ENCODE data around the gene ZDHHC19. TPM values are rescaled to one million over a fixed set of nuclear protein-coding genes. Genes with fewer than 3 reads are reported as not detected.
"Not testable (repeated sequence)": the region's sequence is repeated elsewhere in the genome, so short reads cannot be mapped to it uniquely, and the experiment has no call there.

Gene ZDHHC19
- polyA plus RNA-seq, 4 donors: 0.22 to 0.32 (median 0.29) TPM; not detected in 1

GRCh38 chr3:196180346-196180745 is 30.9 kb downstream of the ZDHHC19 start:
- no peak for DNase-seq (ENCODE audit: low read depth in 4 of 4, low spot score in 2 of 4)

DNA sequence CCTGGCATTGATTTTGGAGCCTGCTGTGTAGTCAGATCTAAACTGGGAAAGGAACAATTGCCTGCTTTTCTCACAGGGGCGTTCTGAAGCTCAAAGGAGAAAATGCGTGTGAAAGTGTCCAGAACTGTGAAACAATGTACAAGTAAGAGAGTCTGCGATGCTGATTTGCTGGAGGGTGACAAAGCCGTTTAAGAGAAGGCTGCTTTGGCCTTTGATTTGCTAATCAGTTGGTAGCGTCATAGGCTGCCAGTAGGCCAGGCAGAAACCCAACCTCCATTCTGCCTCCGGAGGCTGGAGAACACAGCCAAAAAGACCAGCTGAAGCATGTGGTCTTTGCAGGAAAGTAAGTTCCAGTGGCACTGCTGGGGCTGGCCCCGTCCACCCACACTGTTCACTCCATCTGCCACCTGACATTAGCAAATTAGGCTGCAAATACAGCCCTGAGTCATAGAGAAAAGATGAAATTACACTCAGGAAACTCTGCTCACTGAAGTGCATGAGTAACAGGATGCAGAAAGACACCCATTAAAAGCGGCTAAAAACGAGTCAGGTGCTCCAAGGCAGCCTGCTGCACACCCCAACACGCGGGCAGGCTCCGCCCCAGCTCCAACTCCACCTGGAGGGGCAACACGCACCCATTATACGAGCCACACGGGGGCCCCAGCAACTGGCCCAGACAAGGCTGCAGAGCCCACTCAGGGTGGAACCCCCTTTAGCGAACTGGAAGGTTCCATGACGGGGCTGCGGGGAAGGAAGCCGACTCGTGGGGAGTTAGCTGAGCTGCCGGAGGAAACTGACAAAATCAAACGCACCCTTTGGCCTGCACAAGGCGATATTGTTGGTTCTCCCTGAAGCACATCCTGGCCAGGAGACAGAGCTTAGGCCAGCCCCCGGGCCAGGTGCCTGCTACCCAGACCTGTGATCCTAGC is 31.6 kb downstream of the ZDHHC19 start:
- DNase-seq (ENCODE audit: low read depth in 4 of 4, low spot score in 2 of 4): no peak

DNA sequence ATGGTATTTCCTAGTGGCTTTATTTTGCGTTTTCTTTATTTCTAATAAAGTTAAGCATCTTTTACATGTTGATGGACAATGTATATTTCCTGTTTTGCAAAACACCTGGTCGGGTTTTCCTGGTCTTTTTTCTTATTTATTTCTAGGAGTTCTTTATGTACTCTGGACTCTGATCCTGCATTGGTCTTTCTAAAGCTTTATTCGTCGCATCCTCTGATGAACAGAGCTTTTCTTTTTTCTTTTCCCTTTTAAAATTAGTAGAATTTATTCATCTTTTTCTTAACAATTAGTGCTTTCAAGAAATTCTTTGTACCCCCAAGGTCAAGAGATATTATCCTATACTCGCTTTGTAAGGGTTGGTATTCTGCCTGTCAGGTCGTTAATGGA is 32.2 kb downstream of the ZDHHC19 start:
- no peak for DNase-seq (ENCODE audit: low read depth in 4 of 4, low spot score in 2 of 4)

DNA sequence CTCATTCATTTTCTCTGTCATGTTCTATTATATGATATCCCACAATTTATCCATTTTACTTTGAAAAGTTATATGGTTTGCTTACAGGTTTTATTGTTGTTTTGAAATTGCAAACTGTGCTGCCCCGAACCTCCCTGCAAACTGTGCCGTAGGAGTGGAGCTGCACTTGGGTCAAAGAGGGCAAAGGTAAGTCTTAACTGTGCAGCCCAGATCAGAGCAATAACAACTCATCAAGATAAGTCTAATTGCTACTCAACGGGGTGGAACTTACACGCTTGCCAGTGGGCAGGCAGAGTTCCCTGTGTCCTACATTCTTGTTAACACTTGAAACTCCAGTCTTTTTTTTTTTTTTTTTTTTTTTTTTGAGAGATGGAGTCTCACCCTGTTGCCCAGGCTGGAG is 33.2 kb downstream of the ZDHHC19 start:
- no peak for DNase-seq (ENCODE audit: low read depth in 4 of 4, low spot score in 2 of 4)

DNA sequence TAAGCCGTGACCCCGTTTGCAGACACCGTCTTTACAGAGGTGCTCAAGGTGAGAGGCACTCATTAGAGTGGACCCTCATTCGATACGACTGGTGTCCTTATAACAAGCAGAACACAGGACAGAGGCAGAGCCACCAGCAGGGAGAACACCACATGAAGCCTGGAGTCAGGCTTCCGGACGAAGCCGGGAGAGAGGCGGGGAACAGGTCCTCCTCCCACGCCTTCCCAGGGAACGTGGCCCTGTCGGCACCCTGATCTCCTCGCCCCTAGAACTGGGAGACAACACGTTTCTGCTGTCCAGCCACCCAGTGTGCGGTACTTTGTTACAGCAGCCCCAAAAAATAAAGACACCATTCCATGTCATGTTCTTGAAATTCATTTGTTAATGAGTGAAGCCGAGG is 33.6 kb downstream of the ZDHHC19 start:
- no peak for DNase-seq (ENCODE audit: low read depth in 4 of 4, low spot score in 2 of 4)

DNA sequence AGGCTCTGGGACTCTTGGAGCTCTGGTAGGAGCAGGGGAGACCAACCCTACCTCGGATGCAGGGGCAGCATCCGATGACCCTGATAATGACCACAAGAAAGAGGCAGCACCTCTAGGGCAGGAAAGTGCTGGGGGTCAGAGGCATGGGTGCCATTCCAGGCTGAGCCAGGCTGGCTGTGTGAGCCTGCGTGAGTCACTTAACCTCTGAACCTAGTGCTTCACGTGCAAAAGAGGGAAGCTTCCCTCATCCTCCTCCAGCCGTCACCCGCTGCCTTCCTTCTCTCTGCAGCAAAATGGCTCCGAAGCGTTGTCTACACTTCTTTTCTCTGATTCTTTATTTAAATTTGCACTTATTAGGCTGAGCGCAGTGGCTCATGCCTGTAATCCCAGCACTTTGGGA is 35.5 kb downstream of the ZDHHC19 start:
- DNase-seq (ENCODE audit: low read depth in 4 of 4, low spot score in 2 of 4): no peak

- DNase-seq (ENCODE audit: low read depth in 4 of 4, low spot score in 2 of 4): no peak
These were observed 36.0 kb downstream of the ZDHHC19 start for GRCh38 chr3:196175116-196175625.

- no peak for DNase-seq (ENCODE audit: low read depth in 4 of 4, low spot score in 2 of 4)
These were observed 36.5 kb downstream of the ZDHHC19 start for GRCh38 chr3:196174652-196175051.

DNA sequence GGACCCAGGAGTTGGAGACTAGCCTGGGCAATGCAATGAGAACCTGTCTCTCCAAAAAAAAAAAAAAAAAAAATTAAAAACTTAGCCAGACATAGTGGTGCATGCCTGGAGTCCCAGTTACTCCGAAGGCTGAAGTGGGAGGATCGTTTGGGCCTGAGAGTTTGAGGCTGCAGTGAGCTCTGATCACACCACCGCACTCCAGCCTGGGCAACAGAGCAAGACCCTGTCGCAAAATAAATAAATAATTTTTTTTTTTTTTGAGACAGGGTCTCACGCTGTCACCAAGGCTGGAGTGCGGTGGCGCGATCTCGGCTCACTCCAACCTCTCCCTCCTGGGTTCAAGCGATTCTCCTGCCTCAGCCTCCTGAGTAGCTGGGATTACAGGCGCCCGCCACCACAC is 40.9 kb downstream of the ZDHHC19 start:
- DNase-seq (ENCODE audit: low read depth in 4 of 4, low spot score in 2 of 4): not testable (repeated sequence)

DNA sequence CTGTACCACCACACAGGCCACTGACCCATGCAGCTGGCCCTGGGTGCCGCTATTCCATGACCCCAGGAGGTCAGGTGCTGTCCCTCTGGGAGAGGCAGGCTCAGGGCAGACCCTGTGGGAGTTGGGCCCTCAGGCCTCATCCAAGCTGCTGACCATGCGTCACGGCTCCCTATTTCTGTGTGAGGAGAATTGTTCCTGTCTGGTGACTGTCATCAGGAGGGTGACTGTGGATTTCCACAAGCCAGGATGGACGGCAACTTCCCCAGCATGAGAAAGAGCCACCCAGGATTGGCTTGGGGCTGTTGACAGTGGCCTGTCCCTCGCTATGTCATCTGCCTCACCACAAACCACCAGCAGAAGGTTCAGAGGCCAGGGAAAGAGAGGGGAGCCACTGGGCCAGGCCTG is 41.4 kb downstream of the ZDHHC19 start:
- DNase-seq (ENCODE audit: low read depth in 4 of 4, low spot score in 2 of 4): no peak

DNA sequence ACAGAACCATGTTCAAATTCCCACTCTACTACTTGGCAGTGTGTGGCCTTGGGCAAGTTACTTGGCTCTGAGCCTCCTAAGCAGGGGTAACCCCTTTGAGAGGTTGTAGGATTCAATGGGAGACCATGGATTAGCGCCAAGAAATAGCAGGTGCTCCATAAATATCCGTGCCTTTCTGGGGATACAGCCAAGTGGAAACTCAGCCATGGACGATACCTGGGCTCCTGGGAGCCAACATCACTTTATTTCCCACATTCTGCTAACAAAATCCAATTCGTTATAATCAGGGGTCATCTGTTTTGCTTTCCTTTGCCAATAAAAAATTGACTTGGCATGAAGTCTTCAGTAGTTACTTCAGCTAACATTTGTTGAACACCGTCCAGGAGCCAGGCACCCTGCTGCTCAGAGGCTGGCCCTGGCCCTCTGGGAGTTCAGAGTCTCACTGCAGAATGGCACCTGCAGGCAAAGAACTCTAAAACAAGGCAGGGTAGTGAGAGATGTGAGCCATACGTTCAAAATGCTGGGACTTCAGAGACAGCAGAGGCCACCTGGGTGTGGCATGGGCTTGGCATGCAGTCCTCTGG is 42.3 kb downstream of the ZDHHC19 start:
- DNase-seq (ENCODE audit: low read depth in 4 of 4, low spot score in 2 of 4): no peak

DNA sequence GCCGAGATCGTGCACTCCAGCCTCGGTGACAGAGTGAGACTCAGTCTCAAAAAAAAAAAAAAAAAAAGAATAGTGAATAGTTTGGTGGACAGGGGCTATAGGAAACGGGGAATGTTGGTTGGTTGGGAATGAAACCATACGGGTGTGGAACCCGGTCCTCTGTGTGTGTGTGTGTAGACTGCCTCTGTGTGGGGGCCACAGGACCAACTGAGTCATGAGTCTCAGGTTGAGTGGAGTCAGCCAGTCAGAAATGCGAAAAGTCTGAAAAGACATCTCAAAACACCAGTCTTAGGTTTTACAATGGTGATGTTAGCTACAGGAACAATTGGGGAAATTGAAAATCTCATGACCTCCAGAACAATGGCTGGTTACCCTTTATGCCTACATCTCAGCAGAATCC is 44.5 kb downstream of the ZDHHC19 start:
- DNase-seq (ENCODE audit: low read depth in 4 of 4, low spot score in 2 of 4): no peak

- DNase-seq (ENCODE audit: low read depth in 4 of 4, low spot score in 2 of 4): no peak
These were observed 45.4 kb downstream of the ZDHHC19 start for GRCh38 chr3:196165850-196166249.

DNA sequence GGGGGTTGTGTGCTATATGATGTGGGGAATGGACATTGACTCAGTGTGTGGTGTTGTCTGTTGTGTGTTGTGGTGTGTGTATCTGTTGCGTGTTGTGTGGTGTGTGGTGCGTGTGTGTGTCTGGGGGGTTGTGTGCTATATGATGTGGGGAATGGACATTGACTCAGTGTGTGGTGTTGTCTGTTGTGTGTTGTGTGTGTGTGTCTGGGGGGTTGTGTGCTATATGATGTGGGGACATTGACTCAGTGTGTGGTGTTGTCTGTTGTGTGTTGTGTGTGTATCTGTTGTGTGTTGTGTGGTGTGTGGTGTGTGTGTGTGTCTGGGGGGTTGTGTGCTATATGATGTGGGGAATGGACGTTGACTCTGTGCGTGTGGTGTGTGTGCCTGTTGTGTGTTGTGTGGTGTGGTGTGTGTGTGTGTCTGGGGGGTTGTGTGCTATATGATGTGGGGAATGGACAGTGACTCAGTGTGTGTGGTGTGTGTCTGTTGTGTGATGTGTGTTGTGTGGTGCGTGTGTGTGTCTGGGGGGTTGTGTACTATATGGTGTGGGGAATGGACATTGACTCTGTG is 46.1 kb downstream of the ZDHHC19 start:
- DNase-seq (ENCODE audit: low read depth in 4 of 4, low spot score in 2 of 4): not testable (repeated sequence)

DNA sequence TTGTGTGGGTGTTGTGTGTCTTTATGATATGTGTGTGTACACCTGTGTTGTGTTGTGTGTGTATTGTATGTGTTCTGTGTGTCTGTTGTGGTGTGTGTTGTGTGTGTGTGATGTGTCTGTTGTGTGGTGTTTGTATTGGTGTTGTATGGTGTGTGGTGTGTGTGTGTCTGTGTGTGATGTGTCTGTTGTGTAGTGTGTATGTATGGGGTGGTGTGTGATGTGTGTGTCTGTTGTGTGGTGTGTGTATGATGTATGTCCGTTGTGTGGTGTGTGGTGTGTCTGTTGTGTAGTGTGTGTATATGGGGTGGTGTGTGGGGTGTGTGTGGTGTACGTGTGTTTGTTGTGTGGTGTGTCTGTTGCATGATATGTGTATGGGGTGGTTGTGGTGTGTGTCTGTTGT is 46.6 kb downstream of the ZDHHC19 start:
- DNase-seq (ENCODE audit: low read depth in 4 of 4, low spot score in 2 of 4): no peak

GRCh38 chr3:196163666-196164493 is 47.3 kb downstream of the ZDHHC19 start:
- DNase-seq (ENCODE audit: low read depth in 4 of 4, low spot score in 2 of 4): no peak

GRCh38 chr3:196163212-196163611 is 48.0 kb downstream of the ZDHHC19 start:
- DNase-seq (ENCODE audit: low read depth in 4 of 4, low spot score in 2 of 4): no peak

- DNase-seq (ENCODE audit: low read depth in 4 of 4, low spot score in 2 of 4): no peak
These were observed 48.5 kb downstream of the ZDHHC19 start for GRCh38 chr3:196162679-196163078.

GRCh38 chr3:196159952-196160804 is 51.0 kb downstream of the ZDHHC19 start:
- no peak for DNase-seq (ENCODE audit: low read depth in 4 of 4, low spot score in 2 of 4)

- no peak for DNase-seq (ENCODE audit: low read depth in 4 of 4, low spot score in 2 of 4)
These were observed 51.7 kb downstream of the ZDHHC19 start for GRCh38 chr3:196159526-196159925.
